ENCODE data around the gene PCID2. TPM values are rescaled to one million over a fixed set of nuclear protein-coding genes. Genes with fewer than 3 reads are reported as not detected.

Gene PCID2
- total and polyA plus RNA-seq, 2 experiments from 2014 or later: 79.6 to 107 TPM

DNA sequence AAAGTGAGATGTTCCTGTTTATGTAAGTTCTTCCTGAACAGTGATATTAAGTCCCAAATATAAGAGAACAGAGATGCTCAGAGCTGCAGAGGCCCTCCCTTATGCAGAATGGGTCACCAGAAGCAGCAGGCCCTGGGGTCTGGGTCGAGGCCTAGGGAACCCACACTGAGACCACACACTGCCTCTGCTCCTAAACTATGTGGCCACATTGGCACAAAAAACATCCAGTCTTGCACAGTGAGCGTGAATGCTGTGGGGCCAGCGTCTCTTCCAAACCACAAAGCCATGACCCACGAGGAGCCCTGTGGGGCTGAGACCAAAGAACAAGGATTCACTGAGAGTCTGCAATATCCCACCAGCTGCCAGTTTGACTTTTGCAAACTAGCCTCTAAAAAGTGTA is 26.4 kb downstream of the PCID2 start:
- Mint-ChIP-seq H3K9me3 (no peaks in the 10 kb centered on the region), H3K27me3 (ENCODE audit: insufficient read depth, low read depth, poor library complexity) (peaks cover 5% of the 10 kb centered on the region), H3K4me3 (no peak overlapping the region), H3K36me3 (ENCODE audit: low read depth) (peaks cover 74% of the 10 kb centered on the region), H3K4me1 (peaks cover 15% of the 10 kb centered on the region), H3K27ac (no peak overlapping the region)
- peaks cover 5% of the 10 kb centered on the region; the same call in 1 of the 2 replicates for H3K79me2 ChIP-seq (replicated peaks; ENCODE audit: insufficient read depth)
- no peaks in the 10 kb centered on the region for H3K9me2 ChIP-seq (ENCODE audit: insufficient read depth)
- peaks cover under 1% of the 10 kb centered on the region for H3F3A ChIP-seq (replicated peaks; ENCODE audit: low read depth)
- H3K27ac ChIP-seq (ENCODE audit: low read depth): no peak overlapping the region
- no peak overlapping the region for H3K4me3 ChIP-seq
- ATAC-seq: no peak
- DNase-seq (ENCODE audit: low spot score): no peak
- H3K4me1 ChIP-seq (ENCODE audit: insufficient read depth): no peaks in the 10 kb centered on the region
- TF ChIP-seq EZH2phosphoT487 (IDR thresholded peaks at IDR 0.05; ENCODE audit: unreplicated experiment): no peak
- no peak for TF ChIP-seq EZH2 (IDR thresholded peaks at IDR 0.05; ENCODE audit: low read depth, unreplicated experiment)
- TF ChIP-seq CREB1 (CRISPR knock-in tag; IDR thresholded peaks at IDR 0.05; ENCODE audit: low read depth): no peak
- TF ChIP-seq, protein P1, sequence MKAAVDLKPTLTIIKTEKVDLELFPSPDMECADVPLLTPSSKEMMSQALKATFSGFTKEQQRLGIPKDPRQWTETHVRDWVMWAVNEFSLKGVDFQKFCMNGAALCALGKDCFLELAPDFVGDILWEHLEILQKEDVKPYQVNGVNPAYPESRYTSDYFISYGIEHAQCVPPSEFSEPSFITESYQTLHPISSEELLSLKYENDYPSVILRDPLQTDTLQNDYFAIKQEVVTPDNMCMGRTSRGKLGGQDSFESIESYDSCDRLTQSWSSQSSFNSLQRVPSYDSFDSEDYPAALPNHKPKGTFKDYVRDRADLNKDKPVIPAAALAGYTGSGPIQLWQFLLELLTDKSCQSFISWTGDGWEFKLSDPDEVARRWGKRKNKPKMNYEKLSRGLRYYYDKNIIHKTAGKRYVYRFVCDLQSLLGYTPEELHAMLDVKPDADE (IDR thresholded peaks at IDR 0.05): no peak
- no peak for TF ChIP-seq STAT1 (IDR thresholded peaks at IDR 0.05; ENCODE audit: unreplicated experiment)
- TF ChIP-seq ZNF331 (CRISPR knock-in tag; IDR thresholded peaks at IDR 0.05; ENCODE audit: low read depth): no peak
- TF ChIP-seq ZNF114 (CRISPR knock-in tag; IDR thresholded peaks at IDR 0.05): no peak
- TF ChIP-seq POLR2AphosphoS5 (IDR thresholded peaks at IDR 0.05; ENCODE audit: low read depth): no peak
- TF ChIP-seq JUNB (IDR thresholded peaks at IDR 0.05; ENCODE audit: unreplicated experiment): no peak
- TF ChIP-seq NANOG (IDR thresholded peaks at IDR 0.05; ENCODE audit: borderline replicate concordance): no peak
- TF ChIP-seq, protein P2, sequence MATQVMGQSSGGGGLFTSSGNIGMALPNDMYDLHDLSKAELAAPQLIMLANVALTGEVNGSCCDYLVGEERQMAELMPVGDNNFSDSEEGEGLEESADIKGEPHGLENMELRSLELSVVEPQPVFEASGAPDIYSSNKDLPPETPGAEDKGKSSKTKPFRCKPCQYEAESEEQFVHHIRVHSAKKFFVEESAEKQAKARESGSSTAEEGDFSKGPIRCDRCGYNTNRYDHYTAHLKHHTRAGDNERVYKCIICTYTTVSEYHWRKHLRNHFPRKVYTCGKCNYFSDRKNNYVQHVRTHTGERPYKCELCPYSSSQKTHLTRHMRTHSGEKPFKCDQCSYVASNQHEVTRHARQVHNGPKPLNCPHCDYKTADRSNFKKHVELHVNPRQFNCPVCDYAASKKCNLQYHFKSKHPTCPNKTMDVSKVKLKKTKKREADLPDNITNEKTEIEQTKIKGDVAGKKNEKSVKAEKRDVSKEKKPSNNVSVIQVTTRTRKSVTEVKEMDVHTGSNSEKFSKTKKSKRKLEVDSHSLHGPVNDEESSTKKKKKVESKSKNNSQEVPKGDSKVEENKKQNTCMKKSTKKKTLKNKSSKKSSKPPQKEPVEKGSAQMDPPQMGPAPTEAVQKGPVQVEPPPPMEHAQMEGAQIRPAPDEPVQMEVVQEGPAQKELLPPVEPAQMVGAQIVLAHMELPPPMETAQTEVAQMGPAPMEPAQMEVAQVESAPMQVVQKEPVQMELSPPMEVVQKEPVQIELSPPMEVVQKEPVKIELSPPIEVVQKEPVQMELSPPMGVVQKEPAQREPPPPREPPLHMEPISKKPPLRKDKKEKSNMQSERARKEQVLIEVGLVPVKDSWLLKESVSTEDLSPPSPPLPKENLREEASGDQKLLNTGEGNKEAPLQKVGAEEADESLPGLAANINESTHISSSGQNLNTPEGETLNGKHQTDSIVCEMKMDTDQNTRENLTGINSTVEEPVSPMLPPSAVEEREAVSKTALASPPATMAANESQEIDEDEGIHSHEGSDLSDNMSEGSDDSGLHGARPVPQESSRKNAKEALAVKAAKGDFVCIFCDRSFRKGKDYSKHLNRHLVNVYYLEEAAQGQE (IDR thresholded peaks at IDR 0.05; ENCODE audit: unreplicated experiment): no peak
- TF ChIP-seq, protein P3, sequence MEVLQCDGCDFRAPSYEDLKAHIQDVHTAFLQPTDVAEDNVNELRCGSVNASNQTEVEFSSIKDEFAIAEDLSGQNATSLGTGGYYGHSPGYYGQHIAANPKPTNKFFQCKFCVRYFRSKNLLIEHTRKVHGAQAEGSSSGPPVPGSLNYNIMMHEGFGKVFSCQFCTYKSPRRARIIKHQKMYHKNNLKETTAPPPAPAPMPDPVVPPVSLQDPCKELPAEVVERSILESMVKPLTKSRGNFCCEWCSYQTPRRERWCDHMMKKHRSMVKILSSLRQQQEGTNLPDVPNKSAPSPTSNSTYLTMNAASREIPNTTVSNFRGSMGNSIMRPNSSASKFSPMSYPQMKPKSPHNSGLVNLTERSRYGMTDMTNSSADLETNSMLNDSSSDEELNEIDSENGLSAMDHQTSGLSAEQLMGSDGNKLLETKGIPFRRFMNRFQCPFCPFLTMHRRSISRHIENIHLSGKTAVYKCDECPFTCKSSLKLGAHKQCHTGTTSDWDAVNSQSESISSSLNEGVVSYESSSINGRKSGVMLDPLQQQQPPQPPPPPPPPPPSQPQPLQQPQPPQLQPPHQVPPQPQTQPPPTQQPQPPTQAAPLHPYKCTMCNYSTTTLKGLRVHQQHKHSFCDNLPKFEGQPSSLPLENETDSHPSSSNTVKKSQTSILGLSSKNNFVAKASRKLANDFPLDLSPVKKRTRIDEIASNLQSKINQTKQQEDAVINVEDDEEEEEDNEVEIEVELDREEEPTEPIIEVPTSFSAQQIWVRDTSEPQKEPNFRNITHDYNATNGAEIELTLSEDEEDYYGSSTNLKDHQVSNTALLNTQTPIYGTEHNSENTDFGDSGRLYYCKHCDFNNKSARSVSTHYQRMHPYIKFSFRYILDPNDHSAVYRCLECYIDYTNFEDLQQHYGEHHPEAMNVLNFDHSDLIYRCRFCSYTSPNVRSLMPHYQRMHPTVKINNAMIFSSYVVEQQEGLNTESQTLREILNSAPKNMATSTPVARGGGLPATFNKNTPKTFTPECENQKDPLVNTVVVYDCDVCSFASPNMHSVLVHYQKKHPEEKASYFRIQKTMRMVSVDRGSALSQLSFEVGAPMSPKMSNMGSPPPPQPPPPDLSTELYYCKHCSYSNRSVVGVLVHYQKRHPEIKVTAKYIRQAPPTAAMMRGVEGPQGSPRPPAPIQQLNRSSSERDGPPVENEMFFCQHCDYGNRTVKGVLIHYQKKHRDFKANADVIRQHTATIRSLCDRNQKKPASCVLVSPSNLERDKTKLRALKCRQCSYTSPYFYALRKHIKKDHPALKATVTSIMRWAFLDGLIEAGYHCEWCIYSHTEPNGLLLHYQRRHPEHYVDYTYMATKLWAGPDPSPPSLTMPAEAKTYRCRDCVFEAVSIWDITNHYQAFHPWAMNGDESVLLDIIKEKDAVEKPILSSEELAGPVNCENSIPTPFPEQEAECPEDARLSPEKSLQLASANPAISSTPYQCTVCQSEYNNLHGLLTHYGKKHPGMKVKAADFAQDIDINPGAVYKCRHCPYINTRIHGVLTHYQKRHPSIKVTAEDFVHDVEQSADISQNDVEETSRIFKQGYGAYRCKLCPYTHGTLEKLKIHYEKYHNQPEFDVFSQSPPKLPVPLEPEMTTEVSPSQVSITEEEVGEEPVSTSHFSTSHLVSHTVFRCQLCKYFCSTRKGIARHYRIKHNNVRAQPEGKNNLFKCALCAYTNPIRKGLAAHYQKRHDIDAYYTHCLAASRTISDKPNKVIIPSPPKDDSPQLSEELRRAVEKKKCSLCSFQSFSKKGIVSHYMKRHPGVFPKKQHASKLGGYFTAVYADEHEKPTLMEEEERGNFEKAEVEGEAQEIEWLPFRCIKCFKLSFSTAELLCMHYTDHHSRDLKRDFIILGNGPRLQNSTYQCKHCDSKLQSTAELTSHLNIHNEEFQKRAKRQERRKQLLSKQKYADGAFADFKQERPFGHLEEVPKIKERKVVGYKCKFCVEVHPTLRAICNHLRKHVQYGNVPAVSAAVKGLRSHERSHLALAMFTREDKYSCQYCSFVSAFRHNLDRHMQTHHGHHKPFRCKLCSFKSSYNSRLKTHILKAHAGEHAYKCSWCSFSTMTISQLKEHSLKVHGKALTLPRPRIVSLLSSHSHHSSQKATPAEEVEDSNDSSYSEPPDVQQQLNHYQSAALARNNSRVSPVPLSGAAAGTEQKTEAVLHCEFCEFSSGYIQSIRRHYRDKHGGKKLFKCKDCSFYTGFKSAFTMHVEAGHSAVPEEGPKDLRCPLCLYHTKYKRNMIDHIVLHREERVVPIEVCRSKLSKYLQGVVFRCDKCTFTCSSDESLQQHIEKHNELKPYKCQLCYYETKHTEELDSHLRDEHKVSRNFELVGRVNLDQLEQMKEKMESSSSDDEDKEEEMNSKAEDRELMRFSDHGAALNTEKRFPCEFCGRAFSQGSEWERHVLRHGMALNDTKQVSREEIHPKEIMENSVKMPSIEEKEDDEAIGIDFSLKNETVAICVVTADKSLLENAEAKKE (CRISPR knock-in tag; IDR thresholded peaks at IDR 0.05): no peak
- H3K4me2 ChIP-seq: no peak overlapping the region
- H3K36me3 ChIP-seq (ENCODE audit: insufficient read depth): peaks cover 64% of the 10 kb centered on the region
- H4K20me1 ChIP-seq (replicated peaks; ENCODE audit: insufficient read depth): no peaks in the 10 kb centered on the region; the same call in none of the 2 replicates
- no peaks in the 10 kb centered on the region for H3K27me3 ChIP-seq (ENCODE audit: insufficient read depth)
- H2AFZ ChIP-seq: no peak overlapping the region
